Non-pigmented ciliary epithelial cell (primary cell): Measurements from ENCODE around the gene CLCNKA.
"Not testable (repeated sequence)": the region's sequence is repeated elsewhere in the genome, so short reads cannot be mapped to it uniquely, and the experiment has no call there.

ENCODE experiments used
- DNase-seq: peaks from one replicate; pipeline ENCODE4 v3.0.0-alpha.2; 2010; ENCODE audit warnings: low read depth

CLCNKA gene

DNA sequence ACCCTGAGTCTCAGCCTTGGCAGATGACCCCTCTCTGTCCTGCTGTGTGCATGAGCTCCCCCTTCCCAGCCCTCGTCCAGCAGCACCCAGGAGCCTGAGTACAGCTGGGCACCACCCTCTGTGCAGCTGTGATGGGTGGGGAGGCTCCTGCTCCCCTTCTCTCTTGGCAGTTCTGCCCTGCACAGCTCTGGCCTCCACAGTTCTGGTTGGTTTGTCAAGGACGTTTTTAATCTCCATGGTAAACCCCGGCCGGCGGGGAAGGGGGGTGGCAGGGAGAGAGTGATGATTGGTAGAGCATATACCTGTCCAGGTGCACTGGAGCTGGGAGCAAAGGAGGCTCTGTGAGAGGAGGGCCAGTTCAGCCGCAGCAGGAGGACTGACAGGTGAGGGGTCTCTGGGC lies at the start of gene CLCNKA:
TSS of gene CLCNKA (plus strand) at position 356 of the 400 bp plus-strand sequence. CDS start 584 bp downstream, outside the sequence.
- no peak for DNase-seq

DNA sequence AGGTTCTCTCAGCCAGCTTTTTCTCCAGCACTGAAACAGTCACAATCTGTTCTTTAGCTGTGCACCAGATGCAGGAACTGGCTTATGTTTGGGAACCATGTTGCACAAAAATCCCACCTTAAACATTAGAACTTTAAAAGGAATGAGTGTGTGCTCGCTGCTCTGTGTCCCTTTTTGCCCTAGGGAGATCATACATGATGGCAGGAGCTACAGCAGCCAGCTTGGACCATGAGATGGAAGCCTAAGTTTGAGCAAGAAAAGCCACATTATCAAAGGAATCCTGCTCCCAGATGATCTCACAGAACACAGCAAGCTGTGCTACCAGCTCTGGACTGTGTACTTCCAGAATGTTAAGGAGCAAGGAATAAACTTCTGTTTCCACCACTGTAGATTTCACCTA lies 49.4 kb upstream of the CLCNKA start:
- DNase-seq = no peak

DNA sequence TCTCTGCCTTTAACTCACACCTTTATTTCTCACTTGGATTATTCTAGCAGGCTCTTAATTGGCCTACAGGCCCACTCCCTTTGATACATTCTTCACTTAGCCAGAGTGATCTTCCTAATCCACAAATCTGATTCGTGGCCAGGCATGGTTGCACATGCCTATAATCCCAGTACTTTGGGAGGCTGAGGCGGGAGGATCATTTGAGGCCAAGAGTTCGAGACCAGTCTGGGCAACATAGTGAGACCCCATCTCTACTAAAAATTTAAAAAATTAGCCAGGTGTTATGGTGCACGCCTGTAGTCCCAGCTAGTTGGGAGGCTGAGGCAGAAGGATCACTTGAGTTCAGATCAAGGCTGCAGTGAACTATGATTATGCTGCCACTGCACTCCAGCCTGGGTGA lies 48.1 kb upstream of the CLCNKA start:
- DNase-seq = no peak

DNA sequence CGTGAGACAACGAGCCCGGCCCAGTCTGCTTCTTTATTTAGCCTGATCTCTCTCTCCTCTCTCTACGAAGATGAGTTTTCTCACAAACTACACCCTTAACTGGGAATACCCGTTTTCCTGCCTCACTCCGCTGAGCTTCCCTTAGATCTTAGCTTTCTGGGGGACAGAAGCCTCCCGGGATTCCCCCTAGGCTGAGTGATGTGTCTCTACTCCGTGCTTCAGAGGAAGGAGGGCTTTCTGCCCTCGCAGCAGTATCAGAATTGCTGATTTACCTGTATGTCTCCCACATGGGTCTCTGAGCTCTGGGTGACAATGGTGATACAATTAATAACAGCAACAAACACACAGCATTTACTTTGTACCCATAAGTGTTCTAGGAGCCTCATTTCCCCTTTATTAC lies 47.0 kb upstream of the CLCNKA start:
- DNase-seq = no peak

DNA sequence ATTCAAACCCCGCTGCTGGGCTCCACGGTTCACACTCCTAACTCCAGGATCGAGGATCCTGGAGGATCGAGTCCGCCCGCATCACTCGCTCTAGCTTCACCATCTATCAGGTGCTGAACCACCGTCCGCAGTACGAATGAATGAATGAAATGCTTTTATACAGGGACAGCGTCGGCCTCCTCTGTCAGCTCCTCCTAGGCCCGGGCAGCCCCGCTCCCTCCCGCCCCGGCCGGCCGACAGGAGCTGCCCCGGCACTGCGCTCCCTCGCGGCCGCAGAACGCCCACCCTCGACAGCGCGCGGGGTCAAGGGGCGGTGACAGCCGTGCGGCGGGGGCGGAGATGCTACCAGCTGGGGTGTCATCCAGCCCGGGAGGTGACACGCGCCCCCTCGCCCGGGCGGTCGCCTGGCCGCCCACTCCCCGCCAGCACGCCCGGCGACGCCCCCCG lies 46.5 kb upstream of the CLCNKA start:
- DNase-seq = no peak

DNA sequence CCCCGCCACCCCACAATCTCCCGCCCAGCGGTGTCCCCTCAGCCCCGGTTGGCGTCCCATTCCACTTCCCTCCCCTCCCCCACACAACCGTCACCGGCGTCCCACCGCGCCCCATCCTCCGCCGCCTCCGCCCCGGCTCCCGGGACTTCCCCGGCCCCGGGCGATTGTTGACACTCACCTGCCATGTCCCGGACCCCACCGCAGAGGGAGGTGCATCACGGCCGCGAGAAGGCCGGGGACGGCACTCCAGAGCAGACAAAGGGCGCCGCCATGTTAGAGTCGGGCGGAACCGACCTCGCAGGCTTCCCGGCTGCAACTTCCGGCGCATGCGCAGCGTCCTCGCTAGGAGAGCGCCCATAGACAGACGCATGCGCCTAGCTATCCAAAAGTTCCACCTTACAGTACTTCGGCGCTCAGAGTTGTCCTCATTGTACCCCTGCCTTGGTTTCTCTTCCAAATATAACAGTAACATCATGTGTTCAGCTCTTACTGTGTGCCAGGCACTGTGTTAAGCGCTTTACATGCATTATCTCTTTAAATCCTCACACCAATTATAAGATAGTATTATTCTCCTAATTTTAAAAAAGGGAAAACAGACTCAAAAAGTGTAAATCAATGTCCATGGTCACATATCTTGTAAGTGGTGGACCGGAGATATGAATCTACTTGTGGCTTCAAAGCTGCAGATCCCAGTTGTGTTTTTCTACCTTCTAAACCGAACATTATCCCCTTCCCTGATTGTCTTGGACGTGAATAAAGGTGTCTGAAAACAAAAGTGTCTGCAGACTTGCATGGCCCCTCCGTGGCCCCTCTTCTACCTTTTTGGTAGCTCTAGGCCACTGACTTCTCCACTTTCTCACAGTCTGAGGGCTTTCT lies 45.8 kb upstream of the CLCNKA start, which contains the start of gene ZBTB17:
TSS of gene ZBTB17 (minus strand) at position 297 of the 876 bp plus-strand sequence. CDS start 27,606 bp downstream, outside the sequence.
- peak; percentile 64 for DNase-seq

DNA sequence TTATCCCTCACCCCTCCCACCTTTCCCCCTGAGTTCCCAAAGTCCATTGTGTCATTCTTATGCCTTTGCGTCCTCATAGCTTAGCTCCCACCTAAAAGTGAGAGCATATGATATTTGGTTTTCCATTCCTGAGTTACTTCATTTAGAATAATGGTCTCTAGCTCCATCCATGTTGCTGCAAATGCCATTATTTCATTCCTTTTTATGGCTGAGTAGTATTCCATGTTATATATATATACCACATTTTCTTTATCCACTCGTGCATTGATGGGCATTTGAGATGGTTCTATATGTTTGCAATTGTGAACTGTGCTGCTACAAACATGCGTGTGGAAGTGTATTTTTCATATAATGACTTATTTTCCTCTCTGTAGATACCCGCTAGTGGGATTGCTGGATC lies 43.9 kb upstream of the CLCNKA start:
- DNase-seq = not testable (repeated sequence)

DNA sequence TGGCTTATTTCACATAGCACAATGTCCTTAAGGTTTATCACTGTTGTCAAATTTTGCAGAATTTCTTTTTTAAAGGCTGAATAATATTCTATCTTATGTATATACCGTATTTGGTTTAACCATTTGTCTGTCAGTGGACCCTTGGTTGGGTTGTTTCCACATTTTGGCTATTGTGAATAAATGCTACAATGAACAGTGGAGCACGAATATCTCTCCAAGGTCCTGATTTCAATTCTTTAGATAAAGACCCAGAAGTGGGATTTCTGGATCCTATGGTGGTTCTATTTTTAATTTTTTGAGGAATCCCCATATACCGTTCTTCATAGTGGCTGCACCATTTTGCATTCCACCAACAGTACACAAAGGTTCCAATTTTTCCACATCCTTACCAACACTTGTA lies 40.2 kb upstream of the CLCNKA start:
- no peak for DNase-seq

DNA sequence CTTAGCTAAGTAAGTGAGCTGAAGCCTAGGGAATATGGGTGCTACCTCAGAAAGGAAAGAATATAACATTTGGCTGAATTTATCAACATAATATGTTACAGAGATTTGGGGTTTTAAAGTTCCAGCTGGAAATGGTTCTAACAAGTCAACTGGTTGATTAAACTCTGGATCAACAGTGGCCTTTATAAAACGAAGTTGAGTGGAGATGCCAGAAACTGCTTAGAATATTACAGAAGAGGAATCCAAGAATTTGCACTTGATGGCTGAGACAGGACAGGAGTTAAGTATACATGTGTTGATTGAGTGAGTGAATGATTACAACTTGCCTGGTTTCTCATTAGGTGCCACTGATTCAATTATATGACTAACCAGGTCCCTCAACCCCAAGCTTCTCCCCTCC lies 38.6 kb upstream of the CLCNKA start:
- DNase-seq = no peak

DNA sequence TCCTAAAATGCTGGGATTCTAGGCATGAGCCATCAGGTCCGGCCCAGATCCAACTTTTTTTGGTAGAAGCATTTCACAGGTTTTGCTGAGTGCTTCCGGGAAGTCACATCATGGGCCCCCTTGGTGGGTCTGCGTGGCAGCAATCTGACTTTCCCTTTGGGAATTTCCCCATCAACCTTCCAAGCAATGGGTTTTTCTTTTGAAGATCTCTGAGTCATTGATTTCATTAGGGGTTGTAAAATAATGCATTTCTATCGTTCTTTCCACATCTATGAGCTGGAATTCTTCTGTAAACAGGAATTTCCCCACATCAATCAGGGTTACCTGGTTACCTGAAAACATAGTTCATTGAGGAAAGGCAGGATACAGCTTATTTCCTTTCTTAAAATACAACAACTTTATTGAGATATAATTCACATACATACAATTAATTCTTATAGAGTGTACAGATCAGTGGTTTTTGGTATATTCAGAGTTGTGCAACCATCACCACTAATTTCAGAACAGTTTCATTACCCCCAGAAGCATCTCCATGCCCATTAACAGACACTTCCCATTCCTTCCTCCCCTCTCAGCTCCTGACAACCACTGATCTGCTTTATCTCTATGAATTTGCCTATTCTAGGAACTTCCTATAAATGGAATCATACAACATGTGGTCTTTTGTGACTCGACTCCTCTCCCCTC lies 36.1 kb upstream of the CLCNKA start:
- DNase-seq = no peak

DNA sequence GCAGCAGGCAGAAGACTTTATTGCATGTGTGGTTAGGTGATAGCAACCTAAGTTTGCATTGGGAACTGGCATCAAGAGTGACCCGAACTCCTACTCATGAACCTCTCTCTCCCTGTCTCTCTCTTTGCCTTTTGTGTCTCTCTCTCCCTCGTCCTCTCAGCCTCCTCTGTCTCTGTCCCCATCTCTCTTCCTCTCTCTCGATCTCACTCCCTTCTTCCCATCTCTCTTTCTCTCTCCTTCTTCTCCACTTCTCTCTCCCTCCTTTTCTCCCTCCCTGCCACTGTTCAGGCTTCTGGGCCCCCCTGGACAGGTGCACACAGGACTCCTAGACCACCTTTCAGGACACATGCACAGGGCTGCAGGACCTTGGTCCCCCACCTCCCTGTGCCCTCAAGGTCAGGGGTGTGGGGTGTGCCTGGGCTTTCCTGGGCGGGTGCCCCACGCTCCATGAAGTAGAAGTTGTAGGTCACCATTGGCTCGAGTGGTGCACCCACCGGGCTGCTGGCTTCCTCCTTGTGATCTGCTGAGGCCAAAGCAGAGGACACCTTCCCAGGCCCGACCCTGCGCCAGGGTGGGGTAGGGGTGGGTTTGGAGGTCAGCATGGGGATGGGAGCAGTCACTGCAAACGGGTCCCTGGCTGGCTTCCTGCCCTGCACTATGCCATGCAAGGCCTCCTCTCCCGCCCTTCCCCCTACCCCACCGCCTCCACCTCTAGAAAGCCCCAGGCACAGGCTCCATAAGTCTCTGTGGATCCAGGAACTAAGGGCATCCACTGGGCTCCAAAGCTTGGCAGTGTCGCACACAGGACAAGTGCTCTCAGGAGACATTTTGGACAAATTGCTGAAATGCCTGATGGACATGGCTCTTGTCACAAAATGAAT lies 32.7 kb upstream of the CLCNKA start:
- DNase-seq = no peak

DNA sequence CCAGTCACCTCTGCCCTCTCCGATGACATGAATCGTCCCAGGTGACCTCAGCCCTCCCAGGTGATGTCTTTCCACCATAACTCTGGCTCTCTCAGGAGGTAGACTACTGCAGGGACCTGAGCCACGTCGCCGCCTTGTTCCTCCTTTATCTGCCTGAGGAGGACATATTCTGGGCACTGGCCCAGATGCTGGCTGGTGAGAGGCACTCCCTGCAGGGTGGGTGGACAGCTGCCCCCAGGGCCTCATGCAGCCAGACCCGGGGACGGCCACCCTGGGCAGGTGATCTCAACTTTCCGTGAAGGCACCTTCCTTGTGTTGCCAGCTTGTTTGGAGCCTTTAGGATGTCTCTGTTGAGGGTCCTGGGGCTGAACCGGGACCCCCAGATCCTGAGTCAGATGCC lies 32.1 kb upstream of the CLCNKA start:
- DNase-seq = no peak

DNA sequence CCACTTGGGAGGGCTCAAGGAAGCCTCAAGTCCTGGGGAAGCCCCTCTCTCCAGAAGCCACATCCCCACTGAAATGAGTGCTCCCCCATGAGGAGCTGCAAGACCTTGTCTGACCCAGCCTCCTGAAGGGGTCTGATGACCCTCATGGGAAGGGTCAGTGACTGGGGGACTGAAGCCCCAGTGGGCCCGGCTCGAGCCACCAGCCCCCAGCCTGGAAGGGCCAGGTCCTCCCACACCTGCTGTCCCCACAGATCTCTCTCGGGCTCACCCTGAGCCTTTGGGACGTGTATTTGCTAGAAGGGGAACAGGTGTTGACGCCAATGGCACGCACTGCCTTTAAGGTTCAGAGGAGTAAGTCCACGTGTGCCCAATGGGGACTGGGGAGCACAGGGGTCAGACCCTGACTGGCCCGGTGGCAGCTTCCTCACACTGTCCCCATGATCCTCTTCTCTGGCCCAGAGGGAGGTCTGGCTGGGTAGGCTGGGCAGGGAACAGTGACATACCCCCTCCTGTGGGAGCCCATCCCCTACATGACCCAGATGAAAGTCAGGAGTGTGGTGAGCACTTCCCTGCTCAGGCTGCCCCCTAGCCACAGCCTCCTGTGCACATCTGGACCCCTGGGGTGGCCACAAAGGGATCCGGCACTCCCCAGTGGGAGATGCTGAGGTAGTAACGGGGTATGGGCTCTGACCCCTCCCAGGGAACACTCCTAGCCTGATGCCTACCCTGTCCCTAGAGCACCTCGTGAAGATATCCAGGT lies 30.2 kb upstream of the CLCNKA start:
- no peak for DNase-seq

DNA sequence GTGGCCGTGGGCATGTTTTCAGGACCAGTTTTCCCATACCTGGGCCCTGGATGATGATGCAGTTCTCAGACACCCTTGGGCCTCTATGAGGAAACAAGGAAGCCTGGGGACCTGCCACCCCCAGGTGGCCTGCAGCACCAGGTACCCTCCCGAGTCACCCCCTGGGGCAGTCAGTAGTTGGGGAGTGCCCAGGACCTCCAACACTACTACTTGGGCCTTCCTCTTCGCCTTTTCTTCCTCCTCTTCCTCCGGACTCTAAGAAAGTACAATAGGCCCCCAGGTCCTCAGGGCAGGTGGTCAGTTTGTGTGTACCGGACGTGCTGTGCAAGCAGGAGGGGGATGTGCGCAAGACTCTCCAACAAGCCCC lies 29.7 kb upstream of the CLCNKA start:
- no peak for DNase-seq

DNA sequence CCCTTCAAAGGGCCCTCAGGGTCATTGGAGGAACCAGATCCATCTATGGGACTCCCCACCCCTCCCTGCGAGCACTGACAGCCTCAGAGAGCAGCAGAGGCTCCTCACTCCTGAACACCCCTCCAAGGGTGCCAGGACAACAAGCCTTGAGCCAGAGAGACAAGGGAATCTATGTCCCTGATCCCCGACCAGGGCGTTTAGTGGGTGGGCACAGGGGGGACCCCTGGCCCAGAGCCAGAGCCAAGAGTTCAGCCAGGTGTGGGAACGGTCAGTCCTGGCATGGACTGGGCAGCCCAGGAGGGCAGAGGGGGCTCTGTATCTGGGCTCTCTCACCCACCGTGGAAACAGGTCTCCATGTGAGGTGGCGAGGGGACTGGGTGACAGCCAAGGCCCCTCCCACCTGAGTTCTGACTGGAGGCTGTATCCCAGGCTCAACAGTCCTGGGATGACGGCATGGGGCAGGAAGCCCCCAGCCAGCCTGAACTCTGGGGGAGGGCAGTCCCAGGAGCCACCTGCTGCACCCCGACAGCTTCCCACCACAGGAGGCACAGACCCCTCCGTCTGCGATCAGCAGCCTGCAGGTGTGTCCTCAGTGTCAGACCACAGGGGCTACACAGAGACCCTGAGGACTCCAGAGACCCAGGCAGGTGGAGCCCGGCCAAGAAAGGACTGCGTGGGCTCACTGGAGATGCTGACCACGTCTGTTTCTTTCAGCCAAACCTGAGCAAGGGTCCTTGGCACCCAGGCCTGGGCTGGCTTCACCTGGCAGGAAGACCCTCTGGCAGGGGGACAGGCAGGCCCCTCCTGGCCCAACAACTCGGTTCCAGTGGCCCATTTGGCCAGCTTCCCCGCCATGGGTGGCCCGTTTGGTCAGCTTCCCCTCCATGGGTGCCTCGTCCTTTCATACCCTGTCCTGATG lies 29.0 kb upstream of the CLCNKA start:
- no peak for DNase-seq

DNA sequence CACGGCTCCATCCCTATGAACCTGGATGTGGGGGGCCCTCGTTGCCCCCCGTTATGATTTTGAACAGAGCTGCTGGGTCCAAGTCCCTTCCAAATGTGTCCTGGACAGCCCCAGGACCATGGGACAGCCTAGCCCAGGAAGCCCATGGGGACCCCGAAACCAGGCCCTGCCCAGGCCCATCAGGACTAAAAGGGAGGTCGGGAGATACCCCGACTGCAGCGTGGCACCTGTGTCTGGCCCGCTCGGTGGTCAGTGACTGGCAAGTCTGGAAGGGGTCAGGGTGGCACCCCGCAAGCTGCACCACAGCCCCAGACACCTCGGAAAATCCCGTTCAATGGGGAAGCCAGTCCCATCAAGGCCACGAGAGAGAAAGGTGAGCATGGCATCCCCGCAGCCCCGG lies 28.2 kb upstream of the CLCNKA start:
- DNase-seq = no peak

DNA sequence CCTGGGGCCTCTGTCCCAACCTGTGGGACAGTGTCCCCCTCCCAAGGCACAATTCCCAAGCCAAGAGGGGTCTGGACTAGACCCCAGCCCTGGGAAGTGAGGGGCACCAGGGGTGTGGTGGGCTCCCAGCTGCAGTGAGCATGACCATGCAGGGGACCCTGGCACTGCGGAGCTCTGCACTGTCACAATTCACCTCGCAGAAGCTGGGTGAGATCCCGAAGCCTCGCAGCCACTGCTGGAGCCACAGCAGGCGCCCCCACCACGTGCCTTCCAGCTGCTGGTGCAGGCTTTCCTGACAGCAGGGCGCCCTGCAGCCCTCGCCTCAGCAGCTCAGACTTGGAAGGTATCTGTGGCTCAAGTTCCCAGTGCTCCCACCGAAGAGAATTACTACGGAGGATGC lies 27.8 kb upstream of the CLCNKA start:
- DNase-seq = no peak

DNA sequence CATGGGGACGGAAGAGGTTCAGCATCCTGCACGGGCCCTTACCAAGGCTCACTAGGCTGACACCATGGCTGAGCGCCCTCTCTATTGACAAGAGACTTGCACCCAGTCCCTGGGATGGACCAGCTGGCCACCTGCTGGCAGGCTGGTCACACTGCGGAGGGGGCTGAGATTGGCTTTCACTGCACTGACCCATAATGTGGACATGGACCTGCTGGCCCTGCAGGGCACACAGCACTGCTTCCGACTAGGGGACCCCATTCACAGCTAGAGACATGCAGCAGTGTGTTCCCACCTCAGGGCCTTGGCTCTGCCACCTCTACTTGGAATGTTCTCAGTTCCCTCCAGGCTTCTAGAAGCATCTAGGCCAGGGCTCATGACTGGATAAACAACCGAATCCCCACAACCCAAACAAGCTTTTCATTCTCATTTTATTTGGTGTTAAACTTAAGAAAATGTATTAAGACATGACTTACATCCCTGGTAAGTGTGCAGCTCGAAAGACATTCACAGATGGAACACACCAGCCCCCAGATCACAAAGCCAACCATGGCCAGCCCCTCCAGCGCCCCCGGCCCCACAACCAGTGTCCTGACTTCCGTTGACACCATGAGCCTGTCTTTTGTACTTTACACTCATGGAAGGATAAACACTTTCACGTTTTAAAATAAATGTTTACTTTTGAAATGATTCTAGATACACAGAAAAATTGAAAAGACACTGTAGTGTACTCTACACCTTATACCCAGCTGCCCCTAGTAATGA lies 27.1 kb upstream of the CLCNKA start:
- DNase-seq = no peak

DNA sequence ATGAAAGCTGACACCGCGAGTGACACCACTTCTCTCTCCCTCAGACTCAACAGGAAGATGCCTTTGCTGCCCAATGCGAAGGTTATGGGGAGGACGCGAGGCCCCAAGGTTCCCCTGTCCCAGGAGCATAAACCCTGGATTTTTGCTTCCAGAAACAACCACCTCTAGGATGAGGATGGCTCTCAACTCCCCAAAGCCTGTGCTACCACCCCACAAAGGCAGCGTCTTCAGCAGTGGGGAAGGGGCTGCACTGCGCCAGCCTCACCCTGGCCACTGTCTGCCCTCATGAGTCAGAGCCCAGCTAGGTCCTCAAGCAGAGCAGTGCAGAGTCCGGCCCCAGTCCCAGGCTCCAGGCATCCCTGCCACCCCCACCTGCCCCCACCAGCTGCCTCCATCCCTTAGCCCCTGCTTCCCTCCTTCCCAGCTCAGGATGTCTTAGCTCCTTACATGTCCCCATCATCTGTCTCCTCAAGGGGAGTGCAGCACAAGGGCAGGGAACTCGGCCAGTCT lies 24.7 kb upstream of the CLCNKA start:
- DNase-seq = no peak
